ENCODE data around the gene GPX1. TPM values are rescaled to one million over a fixed set of nuclear protein-coding genes. Genes with fewer than 3 reads are reported as not detected.

GPX1 gene
- total and polyA plus RNA-seq, 10 of the 15 experiments (the other 5 are each of a cell fraction or from before 2014, with no cell fraction given), result 32.0 to 1,121 (median 400) TPM

DNA sequence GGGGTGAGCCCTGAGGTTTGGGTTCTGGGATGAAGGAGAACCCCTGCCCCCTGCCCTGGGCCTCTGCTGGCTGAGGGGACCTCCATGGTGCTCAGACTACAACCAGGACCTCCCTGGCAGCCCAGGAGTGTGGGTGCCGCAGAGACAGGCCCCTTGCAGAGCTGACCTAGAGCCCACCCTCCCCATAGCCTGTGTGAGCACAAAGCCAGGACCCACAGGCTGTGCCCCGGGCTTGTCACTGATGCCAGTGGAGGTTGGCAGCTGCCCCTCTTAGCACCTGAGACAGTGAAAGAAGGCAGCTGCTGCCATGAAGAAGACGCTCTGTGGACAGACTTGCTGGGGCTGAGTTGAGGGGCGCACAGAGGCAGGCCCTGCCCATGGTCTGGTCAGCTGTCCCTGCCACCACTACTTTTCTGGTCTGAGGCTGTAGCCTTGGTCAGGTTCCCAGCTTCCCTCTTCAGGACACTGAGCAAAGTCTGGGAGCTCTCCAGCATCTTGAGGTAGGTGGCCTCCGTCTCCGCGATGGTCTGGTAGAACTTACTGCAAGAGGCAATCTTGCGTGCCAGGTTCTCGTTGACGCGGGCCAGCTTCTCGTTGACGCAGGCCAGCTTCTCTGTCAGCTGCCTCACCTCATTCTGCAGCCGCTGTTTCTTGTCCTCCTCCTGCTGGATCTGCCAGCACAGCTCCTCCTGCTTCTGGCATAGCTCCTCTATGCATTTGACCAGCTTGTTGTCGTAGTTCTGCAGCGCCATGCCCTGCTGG is 41.3 kb downstream of the GPX1 start (continued):
- TF ChIP-seq, protein P1, sequence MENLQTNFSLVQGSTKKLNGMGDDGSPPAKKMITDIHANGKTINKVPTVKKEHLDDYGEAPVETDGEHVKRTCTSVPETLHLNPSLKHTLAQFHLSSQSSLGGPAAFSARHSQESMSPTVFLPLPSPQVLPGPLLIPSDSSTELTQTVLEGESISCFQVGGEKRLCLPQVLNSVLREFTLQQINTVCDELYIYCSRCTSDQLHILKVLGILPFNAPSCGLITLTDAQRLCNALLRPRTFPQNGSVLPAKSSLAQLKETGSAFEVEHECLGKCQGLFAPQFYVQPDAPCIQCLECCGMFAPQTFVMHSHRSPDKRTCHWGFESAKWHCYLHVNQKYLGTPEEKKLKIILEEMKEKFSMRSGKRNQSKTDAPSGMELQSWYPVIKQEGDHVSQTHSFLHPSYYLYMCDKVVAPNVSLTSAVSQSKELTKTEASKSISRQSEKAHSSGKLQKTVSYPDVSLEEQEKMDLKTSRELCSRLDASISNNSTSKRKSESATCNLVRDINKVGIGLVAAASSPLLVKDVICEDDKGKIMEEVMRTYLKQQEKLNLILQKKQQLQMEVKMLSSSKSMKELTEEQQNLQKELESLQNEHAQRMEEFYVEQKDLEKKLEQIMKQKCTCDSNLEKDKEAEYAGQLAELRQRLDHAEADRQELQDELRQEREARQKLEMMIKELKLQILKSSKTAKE (IDR thresholded peaks at IDR 0.05; ENCODE audit: low read depth, poor library complexity, severe bottlenecking), result no peak
- TF ChIP-seq GATAD2B (conservative IDR thresholded peaks at IDR 0.05; ENCODE audit: low read depth) (no peak), SRF (IDR thresholded peaks at IDR 0.05; ENCODE audit: low read depth in 2 of 2, low read length in 2 of 2) (no peak)

DNA sequence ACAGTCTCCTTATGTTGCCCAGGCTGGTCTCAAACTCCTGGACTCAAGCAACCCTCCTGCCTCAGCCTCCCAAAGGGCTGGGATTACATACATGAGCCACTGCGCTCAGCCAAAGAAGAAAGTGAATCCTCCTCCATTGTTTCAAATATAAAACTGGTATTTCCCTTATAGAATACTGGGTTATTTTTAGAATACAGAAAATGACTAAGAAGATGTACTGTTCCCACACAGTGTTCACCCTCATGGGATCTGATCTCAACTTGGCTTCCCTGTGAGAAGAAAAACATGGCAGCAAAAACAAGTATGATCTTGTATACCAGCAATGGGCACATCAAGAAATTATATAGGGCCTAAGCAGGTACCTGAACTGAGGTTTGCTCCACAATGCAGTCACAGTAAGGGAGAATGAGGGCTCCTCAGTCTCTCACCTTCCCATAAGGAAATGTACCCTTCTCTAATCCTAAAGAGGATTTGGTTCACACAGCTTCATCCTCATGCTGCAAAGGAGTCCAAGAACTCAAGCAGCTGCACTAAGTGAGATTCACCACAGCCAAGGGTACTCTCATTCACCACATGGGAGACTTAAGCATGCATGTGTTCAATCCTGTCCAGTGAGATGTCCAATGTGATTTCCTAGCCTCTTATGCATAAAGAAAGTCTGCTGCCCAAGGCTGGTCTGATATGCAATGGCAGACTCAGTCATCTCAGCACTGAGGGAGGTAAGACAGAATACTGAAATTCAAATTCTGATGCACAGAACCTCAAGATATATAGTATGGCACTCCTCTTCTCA is 44.1 kb downstream of the GPX1 start:
- no peak overlapping the region for H2AFZ ChIP-seq (ENCODE audit: control insufficient read depth, low read depth, low read length)
- in situ Hi-C loops (cut with MboI) (no loop called here), intact Hi-C loops (cut with micrococcal nuclease; ENCODE audit: unreplicated experiment) (no loop called here)
- H3K4me1 ChIP-seq (ENCODE audit: control insufficient read depth, insufficient read depth, low read length), result peaks cover 8% of the 10 kb centered on the region
- peak overlapping the region; percentile 77 for H3K27ac ChIP-seq (ENCODE audit: control insufficient read depth, insufficient read depth)
- DNase-seq (ENCODE audit: low read depth, low spot score) (peak; percentile 47), ATAC-seq (peak; percentile 77), FAIRE-seq (peak; percentile 18)
- ChIA-PET CTCF (interaction anchor here (0.6 to 1.0 kb wide), 3 partner anchors 26 to 30 kb away, joined by 3 to 4 read pairs (median 4); partner anchors contain the start of gene USP4), SMC1A (ENCODE audit: uncharacterized antibody, unreplicated experiment) (interaction anchor here (0.6 to 1.4 kb wide), 4 partner anchors 11 to 134 kb away, joined by 3 to 6 read pairs (median 4); partner anchors contain the start of gene USP4), RAD21 (ENCODE audit: unreplicated experiment) (interaction anchor here (0.6 kb wide), 1 partner anchor 19 kb away, joined by 3 read pairs; no protein-coding TSS in a partner anchor), POLR2A (interaction anchor here (0.5 to 0.9 kb wide), 3 partner anchors 8 to 25 kb away, joined by 3 to 4 read pairs (median 3); no protein-coding TSS in a partner anchor)
- peaks cover 2% of the 10 kb centered on the region; the same call in 1 of the 2 replicates for H3K79me2 ChIP-seq (ENCODE audit: control insufficient read depth, insufficient read depth, low read length)
- no peaks in the 10 kb centered on the region for H3K27me3 ChIP-seq (replicated peaks in 1 of 2; ENCODE audit: control insufficient read depth in 2 of 2, insufficient read depth in 2 of 2, low read length in 1 of 2)
- no peak overlapping the region for H3K9ac ChIP-seq (ENCODE audit: control insufficient read depth, insufficient read depth, low read length)
- H3K4me3 ChIP-seq, result no peak overlapping the region
- H4K20me1 ChIP-seq (ENCODE audit: control insufficient read depth, insufficient read depth), result no peaks in the 10 kb centered on the region
- no peaks in the 10 kb centered on the region for H3K9me3 ChIP-seq (replicated peaks; ENCODE audit: control insufficient read depth, insufficient read depth, low read length)
- no peak overlapping the region for H3K4me2 ChIP-seq (ENCODE audit: control insufficient read depth, insufficient read depth)
- no TSS peak for BruUV-seq (replicated peaks)
- WGBS (ENCODE audit: insufficient coverage, insufficient replicate concordance, low lambda C conversion rate, missing lambda C conversion rate), result 83% methylated on average over 1 of the region's 1 CpG
- H3K36me3 ChIP-seq (ENCODE audit: control insufficient read depth in 2 of 2, insufficient read depth in 2 of 2, low read length in 1 of 2), result peaks cover 12 to 18% of the 10 kb centered on the region in 2 experiments
- TF ChIP-seq, protein P2, sequence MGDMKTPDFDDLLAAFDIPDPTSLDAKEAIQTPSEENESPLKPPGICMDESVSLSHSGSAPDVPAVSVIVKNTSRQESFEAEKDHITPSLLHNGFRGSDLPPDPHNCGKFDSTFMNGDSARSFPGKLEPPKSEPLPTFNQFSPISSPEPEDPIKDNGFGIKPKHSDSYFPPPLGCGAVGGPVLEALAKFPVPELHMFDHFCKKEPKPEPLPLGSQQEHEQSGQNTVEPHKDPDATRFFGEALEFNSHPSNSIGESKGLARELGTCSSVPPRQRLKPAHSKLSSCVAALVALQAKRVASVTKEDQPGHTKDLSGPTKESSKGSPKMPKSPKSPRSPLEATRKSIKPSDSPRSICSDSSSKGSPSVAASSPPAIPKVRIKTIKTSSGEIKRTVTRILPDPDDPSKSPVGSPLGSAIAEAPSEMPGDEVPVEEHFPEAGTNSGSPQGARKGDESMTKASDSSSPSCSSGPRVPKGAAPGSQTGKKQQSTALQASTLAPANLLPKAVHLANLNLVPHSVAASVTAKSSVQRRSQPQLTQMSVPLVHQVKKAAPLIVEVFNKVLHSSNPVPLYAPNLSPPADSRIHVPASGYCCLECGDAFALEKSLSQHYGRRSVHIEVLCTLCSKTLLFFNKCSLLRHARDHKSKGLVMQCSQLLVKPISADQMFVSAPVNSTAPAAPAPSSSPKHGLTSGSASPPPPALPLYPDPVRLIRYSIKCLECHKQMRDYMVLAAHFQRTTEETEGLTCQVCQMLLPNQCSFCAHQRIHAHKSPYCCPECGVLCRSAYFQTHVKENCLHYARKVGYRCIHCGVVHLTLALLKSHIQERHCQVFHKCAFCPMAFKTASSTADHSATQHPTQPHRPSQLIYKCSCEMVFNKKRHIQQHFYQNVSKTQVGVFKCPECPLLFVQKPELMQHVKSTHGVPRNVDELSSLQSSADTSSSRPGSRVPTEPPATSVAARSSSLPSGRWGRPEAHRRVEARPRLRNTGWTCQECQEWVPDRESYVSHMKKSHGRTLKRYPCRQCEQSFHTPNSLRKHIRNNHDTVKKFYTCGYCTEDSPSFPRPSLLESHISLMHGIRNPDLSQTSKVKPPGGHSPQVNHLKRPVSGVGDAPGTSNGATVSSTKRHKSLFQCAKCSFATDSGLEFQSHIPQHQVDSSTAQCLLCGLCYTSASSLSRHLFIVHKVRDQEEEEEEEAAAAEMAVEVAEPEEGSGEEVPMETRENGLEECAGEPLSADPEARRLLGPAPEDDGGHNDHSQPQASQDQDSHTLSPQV (IDR thresholded peaks at IDR 0.05), result peak; percentile 92
- TF ChIP-seq, protein P3, sequence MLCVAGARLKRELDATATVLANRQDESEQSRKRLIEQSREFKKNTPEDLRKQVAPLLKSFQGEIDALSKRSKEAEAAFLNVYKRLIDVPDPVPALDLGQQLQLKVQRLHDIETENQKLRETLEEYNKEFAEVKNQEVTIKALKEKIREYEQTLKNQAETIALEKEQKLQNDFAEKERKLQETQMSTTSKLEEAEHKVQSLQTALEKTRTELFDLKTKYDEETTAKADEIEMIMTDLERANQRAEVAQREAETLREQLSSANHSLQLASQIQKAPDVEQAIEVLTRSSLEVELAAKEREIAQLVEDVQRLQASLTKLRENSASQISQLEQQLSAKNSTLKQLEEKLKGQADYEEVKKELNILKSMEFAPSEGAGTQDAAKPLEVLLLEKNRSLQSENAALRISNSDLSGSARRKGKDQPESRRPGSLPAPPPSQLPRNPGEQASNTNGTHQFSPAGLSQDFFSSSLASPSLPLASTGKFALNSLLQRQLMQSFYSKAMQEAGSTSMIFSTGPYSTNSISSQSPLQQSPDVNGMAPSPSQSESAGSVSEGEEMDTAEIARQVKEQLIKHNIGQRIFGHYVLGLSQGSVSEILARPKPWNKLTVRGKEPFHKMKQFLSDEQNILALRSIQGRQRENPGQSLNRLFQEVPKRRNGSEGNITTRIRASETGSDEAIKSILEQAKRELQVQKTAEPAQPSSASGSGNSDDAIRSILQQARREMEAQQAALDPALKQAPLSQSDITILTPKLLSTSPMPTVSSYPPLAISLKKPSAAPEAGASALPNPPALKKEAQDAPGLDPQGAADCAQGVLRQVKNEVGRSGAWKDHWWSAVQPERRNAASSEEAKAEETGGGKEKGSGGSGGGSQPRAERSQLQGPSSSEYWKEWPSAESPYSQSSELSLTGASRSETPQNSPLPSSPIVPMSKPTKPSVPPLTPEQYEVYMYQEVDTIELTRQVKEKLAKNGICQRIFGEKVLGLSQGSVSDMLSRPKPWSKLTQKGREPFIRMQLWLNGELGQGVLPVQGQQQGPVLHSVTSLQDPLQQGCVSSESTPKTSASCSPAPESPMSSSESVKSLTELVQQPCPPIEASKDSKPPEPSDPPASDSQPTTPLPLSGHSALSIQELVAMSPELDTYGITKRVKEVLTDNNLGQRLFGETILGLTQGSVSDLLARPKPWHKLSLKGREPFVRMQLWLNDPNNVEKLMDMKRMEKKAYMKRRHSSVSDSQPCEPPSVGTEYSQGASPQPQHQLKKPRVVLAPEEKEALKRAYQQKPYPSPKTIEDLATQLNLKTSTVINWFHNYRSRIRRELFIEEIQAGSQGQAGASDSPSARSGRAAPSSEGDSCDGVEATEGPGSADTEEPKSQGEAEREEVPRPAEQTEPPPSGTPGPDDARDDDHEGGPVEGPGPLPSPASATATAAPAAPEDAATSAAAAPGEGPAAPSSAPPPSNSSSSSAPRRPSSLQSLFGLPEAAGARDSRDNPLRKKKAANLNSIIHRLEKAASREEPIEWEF (IDR thresholded peaks at IDR 0.05; ENCODE audit: insufficient replicate concordance, low read depth, low read length), result peak; percentile 80
- no peak for TF ChIP-seq STAT3 (IDR thresholded peaks at IDR 0.05; ENCODE audit: low read depth, low read length)

Data from GM12878 (cell line).